T-helper 9 cell (primary cell): ENCODE data around the gene FBXO33.
A peak's percentile ranks its signal among the peaks of the same experiment; 100 is the strongest.

Source experiments
- DNase-seq: peaks from one replicate; pipeline ENCODE4 v3.0.0-alpha.2; 2020
- total RNA-seq, 2 donors: gene quantifications; one replicate each; lab custom pipeline; 2026; lab: John Stamatoyannopoulos, UW

Gene FBXO33
- 63.9 to 187 reads per million in 2 donors for total RNA-seq

DNA sequence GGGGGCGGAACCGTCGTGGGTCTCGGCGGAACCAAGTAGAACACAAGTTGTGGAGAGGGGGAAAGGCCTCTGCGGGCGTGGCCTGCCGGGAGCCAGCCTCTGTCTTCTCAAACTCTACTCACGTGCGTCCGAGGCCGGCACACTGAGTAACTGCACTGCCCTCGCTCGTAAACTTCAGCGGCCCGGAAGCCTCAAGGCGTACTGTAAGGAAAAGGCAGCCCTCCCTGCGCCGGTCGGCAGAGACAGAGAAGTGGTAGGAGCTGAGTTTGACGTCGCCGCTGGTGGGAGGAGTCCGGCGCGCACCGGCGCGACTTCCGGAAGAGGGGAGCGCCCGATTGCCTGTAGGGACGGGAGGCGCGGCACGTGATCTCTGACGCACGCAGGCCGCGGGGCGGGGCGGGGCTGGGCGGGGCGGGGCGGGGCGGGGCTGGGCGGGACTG is at the start of gene FBXO33:
FBXO33 (minus strand) TSS at position 255 of the 440 bp plus-strand sequence. CDS start 271 bp downstream, outside the sequence.
- DNase-seq, result peak; percentile 92

DNA sequence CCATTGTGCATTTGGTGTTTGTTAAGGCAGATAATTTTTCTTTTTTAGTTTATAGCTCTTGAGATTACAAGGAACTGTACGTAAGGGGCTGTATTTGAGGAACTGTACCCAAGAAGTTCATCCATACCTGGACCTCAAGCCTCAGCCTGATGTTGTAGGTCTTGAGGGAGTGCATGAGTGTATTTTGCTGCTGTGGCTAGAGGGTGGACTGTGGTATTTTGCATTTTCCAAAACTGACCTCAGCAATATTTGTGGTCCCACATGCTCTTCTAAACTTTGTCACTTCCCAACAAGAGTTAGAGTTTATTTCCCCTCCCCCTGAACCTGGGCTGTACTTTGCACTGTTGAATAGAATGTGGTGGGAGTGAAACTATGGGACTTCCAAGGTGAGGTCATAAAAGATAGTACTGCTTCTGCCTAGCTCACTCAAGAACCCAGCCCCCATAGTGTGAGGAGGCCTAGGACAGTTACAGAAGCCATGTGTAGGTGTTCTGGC is 42.2 kb upstream of the FBXO33 start:
- no peak for DNase-seq

DNA sequence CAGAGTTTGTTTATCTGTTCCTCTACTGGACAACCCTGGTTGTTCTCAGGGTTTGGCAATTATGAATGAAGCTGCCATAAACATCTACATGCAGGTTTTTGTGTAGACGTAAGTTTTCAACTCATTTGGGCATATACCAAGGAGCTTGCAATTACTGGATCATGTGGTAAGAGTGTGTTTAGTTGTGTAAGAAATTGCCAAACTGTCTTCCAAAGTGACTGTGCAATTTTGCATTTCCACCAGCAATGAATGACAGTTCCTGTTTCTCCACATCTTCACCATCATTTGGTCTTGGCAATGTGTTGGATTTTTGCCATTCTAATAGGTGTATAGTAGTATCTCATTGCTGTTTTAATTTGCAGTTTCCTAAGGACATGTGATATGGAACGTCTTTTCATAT is 39.8 kb upstream of the FBXO33 start:
- DNase-seq, result no peak

- no peak for DNase-seq
Measured at GRCh38 chr14:39469094-39469710, 37.0 kb upstream of the FBXO33 start.

DNA sequence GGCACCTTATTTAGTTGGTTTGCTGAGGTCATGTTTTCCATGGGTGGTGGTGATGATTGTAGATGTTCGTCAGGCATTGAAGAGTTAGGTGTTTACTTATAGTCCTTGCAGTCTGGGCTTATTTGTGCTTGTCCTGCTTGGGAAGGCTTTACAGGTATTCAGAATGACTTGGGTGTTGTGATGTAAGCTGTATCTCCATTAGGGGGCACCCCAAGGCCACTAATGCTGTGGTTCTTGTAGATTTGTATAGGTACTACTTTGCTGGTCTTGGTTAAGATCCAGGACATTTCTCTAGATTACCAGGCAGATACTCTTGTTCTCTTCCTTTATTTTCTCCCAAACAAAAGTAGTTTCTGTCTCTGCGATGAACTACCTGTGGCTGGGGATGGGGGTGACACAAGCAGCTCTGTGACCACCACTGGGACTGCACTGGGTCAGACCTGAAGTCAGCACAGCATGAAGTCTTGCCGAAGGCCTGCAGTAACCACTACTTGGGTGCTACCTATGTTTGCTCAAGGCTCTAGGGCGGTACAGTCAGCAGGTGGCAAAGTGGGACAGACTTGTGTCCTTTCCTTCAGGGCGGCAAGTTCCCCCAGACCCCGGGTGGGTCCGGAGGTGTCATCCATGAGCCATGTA is 35.8 kb upstream of the FBXO33 start:
- DNase-seq, result no peak

GRCh38 chr14:39459795-39460478 is 27.7 kb upstream of the FBXO33 start:
- no peak for DNase-seq

DNA sequence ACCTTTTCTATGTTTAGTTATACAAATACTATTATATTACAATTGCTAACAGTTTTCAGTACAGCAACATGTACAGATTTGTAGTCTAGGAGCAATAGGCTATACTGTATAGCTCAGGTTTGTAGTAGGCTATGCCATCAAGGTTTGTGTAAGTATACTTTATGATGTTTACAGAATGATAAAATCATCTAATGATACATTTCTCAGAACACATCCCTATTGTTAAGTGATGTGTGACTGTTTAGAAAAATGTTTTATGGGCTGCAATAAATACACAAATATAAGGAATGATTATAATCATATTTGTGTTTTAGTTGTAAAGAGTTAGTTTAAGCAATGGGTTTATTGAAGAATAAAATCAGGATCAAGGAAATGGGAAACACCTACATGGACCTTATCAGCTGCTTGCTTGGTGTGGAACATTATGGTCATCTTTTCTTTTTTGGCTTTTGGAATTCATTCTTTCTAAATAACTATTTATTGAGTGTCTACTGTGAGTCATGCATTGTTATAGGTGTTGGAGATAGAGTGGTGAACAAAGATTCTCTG is 24.5 kb upstream of the FBXO33 start:
- DNase-seq, result no peak

DNA sequence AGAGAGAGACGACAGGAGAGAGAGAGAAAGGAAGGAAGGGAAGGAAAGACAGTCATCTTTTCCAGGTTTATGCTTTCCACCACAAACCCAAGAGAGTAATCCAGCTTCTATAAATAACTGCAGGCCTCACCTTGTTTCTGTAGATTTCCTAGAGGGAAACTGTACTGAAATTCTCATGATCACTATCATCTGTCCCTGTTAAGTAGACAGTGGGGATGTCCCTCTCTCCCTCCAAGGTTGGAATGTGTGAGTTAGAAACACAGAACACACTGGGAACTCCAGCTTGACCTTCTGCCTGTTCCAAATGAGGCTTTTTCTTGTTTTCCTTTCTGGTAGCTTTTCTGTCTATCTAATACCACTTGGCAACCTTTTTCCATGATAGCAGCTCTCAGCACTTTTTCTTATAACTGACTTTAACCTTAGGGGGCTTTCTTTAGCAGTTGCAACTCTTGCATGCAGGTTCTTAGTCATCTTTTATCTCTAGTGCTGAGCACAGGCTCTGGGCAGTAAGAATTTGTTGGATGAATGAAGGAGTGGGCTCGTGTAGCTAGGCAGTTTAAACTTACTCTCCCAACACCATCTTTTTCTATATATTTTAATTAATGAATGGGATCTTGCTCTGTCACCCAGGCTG is 22.8 kb upstream of the FBXO33 start:
- DNase-seq, result no peak

DNA sequence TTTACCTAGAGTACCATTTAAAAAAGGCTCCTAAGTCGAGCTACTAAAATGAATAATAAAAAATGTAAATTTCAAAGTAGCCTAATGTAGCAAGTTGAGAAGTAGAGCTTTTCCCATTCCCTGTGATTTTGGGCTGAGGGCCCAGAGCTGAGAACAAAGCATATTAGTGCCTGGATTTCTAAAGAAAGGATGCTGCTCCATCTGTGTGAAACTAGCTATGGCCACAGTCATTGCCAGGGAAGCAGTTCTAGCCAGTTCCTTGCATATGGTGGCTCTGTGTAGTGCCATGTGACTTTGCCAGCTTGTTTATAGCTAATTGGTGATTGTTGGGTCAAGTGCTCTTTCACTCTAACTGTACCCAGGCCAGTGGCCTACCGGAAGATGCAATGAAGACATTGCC is 20.4 kb upstream of the FBXO33 start:
- no peak for DNase-seq

DNA sequence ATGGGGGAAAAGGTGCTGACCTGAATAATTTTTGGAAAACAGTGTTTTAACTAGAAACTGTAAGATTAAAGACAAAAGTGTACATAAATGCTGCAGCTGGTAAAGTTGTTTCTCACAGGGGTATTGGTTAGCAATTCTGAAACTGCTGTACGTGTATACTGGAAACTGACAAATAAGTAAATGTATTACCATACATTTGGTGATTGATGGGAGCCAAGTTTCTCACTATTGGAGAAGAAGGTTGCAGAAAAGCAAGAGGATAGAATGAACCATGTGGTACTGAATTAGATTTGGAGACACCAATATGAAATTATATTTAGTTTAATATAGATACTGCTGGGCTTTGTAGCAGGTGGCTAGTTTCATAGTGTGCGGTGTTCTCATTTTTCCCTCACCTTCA is 19.6 kb upstream of the FBXO33 start:
- DNase-seq, result no peak

DNA sequence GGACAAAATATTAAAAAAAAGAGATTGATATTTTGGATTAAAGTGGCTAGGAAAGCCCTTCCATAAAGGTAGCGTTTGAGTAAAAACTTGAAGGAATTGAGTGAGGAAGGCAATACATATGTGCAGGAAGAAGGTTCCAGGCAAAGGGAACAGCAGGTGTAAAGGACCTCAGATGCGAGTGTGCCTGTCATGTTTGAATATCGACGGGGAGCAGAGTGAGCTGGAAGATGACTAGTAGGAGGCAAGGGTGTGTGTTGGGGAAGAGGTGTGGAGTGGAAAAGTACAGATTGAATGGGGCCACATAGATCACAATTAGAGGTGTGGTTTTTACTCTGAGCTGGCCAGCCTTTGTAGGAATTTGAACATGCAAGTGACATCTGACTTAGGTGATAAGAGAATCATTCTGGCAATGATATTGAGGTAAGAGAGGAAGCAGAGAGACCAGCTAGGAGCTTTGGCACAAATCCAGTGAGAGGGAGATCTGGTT is 15.0 kb upstream of the FBXO33 start:
- DNase-seq, result no peak

DNA sequence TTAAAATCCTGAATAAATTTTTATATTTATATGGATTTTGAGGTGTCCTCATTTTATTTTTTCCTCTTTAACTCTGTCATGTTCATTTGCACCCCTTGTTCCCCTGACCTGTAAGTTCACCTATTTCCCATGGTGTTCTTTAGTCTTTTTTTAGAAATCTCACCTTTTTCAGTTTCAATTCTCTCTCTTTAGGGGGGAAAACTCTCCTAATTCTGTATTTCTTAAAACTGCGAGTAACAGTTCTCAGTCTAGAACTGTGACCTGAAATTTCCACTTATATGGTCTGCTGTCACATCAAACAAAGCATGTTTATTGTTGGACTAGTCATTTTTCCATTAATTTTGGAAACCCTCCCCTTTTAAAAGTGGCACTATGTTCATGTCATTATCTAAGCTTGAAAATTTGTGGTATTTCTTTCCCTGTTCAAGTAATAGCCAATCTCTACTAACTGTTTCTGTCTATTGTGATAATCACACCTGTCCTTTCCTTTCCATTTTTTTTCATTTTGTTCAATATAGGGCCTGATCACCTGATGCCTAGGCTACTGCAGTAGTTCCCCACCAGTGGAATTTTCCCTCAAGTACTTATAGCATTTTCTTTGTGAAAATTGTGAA is 14.0 kb upstream of the FBXO33 start:
- DNase-seq, result no peak

- DNase-seq, result no peak
Measured at GRCh38 chr14:39442293-39442692, 10.1 kb upstream of the FBXO33 start.

- no peak for DNase-seq
Measured at GRCh38 chr14:39441805-39442204, 9.6 kb upstream of the FBXO33 start.

DNA sequence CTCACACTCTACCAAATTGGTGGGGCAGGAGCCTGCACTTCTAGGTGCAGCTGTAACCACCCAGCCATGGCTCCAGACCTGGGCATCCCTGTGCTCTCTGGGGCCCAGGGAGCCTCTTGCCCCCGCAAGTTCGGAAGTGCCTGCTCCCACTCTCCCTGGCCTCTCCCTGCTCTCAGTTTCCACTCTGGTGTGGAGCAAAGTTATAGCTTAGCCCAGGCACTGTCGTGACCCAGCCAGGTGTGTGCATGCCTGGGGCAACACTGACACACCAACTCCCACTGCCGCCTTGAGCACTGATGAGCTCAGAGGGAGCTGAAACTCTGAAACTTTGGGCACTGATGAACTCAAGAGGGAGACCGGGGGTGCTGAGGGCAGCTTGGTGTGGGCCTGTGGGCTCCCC is 8.7 kb upstream of the FBXO33 start:
- DNase-seq, result no peak

GRCh38 chr14:39435241-39435640 is 3.0 kb upstream of the FBXO33 start:
- DNase-seq, result no peak

GRCh38 chr14:39434401-39434800 is 2.2 kb upstream of the FBXO33 start:
- no peak for DNase-seq

- DNase-seq, result no peak
Measured at GRCh38 chr14:39433452-39433813, 1.2 kb upstream of the FBXO33 start.

DNA sequence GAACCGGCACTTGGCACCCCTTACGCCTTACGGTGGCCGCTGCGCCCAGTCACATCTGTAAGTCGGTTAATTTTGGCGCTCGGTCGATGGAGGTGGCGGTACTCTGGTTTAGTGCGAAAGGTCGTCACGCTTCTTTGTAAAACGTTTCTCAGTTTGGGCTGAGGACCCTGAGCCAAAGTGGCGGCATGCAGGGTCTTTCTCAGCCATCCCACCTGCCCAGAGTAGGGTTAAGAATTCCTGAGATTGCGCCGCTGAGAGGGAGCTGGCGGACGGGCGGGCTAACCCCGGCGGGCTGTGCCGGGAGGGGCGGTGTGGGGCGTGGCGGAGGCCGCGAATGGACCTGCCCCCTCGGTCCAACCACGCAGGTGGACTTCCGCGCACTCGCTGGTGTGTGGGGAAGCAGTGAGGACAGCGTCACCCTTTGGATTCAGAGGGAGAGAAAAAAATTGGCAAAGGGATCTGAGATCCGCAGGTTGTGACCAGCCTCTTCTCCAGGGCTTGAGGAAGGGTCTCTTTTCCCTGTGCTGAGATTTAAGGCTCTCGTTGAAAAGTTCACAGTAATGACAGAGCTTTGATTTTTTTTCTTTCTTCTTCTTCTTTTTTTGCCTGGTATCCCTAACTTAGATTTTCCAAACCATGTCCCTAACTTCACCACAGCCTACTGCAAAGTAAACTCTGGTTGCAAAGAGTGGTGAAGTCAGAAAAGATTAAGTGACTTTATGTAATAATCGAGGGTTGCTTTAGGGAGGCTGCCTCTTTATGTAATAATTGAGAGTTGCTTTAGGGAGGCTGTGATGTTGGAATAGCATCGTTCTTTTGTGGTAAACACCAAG is 602 bp upstream of the FBXO33 start:
- DNase-seq, result peak; percentile 70

DNA sequence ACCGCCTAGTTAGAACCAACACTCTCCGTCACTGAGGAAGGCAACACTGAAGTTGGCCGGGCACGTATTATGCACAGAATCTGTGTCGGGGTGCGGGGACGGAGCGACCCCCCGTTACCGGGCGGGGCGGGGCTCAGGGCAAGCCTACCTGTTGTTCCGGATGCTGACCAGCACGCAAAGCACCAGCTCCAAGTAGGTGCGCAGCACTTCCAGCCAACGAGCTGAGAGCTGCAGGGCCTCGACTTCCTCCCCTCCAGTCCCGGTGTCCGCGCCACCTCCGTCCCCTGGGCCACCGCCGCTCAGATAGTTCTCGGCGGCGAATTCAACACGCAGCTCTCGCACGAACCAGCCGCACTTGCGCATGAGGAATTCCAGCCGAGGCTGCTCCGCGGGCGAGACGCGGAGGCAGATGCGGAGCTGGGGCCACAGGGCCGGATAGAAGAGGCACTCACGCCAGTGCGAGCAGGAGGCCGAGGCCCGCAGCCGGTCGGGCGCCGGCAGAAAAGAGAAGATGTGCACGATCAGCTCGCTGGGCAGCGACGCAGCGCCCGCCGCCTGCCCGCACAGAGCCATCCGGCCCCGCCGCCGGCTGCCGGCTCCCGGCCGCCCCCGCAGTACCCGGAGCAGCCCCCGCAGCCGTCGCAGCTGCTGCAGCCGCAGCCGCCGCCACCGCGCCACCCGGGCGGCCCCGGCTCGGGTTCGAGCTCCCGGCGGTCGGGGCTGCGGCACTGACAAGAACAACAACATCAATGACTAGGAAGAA is 636 bp downstream of the FBXO33 start:
- peak; percentile 23 for DNase-seq
